ENCODE data around the gene LDAH.
A peak's percentile ranks its signal among the peaks of the same experiment; 100 is the strongest.
"Not testable (repeated sequence)": the region's sequence is repeated elsewhere in the genome, so short reads cannot be mapped to it uniquely, and the experiment has no call there.

Gene LDAH

DNA sequence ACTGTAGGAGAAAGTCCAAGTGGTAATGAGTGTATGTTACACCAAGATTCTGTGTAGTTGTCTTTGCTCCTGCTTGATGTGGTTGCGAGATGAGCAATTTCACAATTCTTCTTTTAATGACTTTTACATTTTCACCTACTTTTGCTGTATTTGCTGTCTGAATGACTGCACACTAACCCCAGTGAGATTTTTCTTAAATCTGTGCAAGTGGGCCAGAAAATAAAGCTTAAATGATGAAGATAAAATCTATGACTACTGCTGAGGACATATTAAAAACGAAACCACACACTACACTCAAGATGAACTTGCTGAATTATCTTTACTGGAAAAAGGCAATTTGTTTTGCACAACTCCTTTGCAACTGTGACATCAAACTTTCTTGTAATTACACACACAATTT is 4.1 kb downstream of the LDAH start:
- H3K27ac ChIP-seq = no peak overlapping the region
- TF ChIP-seq, protein P1, sequence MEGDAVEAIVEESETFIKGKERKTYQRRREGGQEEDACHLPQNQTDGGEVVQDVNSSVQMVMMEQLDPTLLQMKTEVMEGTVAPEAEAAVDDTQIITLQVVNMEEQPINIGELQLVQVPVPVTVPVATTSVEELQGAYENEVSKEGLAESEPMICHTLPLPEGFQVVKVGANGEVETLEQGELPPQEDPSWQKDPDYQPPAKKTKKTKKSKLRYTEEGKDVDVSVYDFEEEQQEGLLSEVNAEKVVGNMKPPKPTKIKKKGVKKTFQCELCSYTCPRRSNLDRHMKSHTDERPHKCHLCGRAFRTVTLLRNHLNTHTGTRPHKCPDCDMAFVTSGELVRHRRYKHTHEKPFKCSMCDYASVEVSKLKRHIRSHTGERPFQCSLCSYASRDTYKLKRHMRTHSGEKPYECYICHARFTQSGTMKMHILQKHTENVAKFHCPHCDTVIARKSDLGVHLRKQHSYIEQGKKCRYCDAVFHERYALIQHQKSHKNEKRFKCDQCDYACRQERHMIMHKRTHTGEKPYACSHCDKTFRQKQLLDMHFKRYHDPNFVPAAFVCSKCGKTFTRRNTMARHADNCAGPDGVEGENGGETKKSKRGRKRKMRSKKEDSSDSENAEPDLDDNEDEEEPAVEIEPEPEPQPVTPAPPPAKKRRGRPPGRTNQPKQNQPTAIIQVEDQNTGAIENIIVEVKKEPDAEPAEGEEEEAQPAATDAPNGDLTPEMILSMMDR (conservative IDR thresholded peaks at IDR 0.05) = no peak
- TF ChIP-seq ZFX (IDR thresholded peaks at IDR 0.05) = no peak

DNA sequence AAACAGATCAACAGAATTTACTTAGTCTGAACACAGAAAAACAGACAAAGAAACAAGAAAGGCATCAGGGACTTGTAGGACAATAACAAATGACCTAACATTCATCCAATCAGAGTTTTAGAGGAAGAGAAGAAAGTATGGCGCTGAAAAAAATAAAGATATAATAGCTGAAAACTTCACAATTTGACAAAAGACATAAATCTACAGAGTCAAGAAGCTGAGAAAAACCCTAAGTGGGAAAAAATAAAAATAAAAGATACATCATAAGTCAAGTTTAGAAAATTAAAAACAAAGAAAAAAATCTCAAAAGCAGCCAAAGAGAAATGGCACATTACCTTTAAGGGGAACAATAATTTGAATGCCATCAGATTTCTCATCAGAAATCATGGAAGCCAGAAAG is 7.7 kb downstream of the LDAH start:
- no peak for TF ChIP-seq ZFX (IDR thresholded peaks at IDR 0.05)
- TF ChIP-seq, protein P1 (conservative IDR thresholded peaks at IDR 0.05) = no peak
- H3K27ac ChIP-seq = no peak overlapping the region

DNA sequence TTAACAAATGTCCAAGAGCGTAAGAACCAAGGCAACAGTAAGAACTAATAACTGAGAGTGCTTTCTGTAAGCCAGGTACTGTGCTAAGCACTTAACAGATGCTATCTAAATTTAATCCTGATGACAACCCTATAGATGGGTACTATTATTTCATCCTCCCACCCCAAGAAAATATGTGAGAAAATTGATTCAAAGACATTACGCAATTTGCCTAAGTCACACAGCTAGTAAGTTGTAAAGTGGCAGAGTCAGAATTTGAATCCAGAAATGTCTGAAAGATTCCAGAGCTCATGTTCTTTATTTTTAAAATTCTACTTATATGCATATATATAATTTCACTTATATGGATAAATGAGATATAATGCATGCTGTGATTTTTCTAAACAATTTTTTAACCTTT is 10.1 kb downstream of the LDAH start:
- TF ChIP-seq ZFX (IDR thresholded peaks at IDR 0.05) = no peak
- no peak overlapping the region for H3K27ac ChIP-seq

DNA sequence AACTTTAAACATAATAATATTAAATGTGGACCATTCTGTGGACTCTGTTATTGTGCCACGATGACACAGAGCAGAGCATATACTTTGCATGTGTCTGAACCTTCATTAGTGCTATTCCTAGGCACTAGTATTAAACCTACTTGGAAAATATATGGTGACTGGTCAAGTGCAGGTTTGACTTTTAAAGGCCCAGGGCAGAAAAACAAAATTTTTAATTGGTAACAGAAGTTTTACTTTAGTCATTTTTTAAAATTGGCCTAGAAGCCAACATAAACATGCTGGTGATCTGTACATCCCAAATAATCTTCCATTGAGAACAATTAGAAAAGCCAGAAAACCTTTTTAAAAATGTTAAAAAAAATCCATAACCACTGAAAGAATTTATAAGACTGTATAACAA is 16.6 kb downstream of the LDAH start:
- TF ChIP-seq, protein P1 (conservative IDR thresholded peaks at IDR 0.05) = no peak
- no peak for TF ChIP-seq ZFX (IDR thresholded peaks at IDR 0.05)
- H3K27ac ChIP-seq = no peak overlapping the region

DNA sequence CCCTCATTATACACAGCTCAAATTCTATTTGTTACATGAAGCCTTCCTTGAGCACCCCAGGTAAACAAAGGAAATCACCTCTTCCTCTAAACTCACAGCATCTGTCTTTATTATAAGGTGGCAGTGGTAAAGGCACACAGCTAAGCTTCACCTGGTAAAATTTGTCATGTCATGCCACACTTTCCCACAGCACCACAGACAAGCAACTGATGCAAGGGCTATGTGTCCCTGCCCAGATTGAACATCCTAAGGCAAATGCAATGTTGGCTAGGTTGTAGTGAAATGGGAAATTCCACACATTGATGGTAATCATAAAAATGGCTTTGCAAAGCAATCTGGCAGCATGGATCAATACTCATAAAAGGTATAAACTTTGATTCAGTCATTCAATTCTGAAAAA is 18.9 kb downstream of the LDAH start:
- H3K27ac ChIP-seq = no peak overlapping the region
- TF ChIP-seq, protein P1 (conservative IDR thresholded peaks at IDR 0.05) = no peak
- no peak for TF ChIP-seq ZFX (IDR thresholded peaks at IDR 0.05)

DNA sequence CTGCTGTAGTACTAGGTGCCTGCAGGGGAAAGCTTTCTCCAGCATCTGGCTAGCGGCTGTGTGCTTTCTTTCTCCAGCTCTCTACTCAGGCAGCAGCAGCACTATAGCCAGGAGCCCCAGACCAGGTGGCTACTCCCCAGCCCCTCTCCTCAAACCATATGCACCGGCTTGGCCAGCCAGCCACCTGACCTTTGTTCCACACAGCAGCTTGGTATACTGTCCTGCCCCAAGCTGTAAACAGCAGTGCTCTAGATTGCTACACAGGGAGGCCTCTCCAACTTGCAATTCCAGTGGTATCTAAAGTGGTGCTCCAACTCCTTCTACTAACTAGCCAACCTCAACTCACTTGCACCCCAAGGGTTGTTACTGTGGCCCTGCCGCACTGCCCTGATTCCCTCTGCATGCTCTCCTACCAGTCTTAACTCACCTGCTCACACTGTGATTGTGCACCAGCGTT is 19.6 kb downstream of the LDAH start:
- no peak overlapping the region for H3K27ac ChIP-seq
- TF ChIP-seq ZFX (IDR thresholded peaks at IDR 0.05) = no peak
- TF ChIP-seq, protein P1 (conservative IDR thresholded peaks at IDR 0.05) = no peak

DNA sequence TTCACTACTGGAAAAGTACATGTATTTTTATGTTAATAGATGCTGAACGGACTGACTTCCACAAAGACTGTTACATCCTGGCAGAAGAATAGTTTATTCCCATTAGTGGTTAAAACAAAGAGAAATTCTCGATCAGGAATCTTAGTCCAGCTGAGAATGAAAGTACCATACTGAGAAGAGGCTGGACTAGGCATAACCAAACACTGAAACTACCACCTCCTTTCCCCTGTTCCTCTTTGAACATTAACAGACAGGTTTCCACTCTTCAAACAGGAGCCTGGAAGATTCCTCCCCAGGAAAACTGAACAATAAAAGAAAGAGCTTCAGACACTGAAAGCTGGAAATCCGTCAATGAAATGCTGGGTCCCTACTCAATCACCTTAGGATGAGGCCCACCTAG is 25.8 kb downstream of the LDAH start:
- TF ChIP-seq ZFX (IDR thresholded peaks at IDR 0.05) = no peak
- TF ChIP-seq, protein P1 (conservative IDR thresholded peaks at IDR 0.05) = no peak
- no peak overlapping the region; the same call in 1 of the 2 replicates for H3K27ac ChIP-seq

DNA sequence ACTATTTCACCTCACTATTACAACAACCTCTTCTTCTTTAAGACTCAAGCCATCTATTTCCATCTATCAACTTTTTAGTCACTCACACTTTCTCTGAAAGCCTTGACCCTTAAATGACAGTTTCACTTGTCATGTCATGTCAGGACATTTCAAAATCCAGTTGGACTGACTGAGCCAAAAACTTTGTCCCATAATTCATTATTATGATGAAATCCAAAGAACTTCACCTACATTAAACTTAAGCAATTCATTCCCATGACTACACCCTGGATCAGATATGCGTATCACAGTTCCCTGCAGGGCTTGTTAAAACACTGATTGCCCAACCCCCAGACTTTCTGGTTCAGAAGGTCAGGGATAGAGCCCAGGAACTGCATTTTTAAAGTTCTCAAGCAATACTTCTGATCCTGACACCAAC is 26.5 kb downstream of the LDAH start:
- H3K27ac ChIP-seq = peak overlapping the region; percentile 45; the same call in 1 of the 2 replicates
- no peak for TF ChIP-seq ZFX (IDR thresholded peaks at IDR 0.05)
- TF ChIP-seq, protein P1 (conservative IDR thresholded peaks at IDR 0.05) = no peak

DNA sequence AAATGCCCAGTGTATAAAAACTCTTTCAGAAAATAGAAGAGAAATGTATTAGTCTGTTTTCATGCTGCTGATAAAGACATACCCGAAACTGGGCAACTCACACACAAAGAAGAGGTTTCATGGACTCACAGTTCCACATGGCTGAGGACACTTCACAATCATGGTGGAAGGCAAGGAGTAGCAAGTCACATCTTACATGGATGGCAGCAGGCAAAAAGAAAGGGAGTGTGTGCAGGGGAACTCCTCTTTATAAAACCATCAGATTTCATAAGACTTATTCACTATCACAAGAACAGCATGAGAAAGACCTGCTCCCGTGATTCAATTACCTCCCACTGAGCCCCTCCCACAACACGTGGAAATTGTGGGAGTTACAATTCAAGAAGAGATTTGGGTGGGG is 29.0 kb downstream of the LDAH start:
- not testable (repeated sequence) for H3K27ac ChIP-seq
